Neural crest cell (in vitro differentiated cells): Measurements from ENCODE around the gene MYOM1. TPM values are rescaled to one million over a fixed set of nuclear protein-coding genes. Genes with fewer than 3 reads are reported as not detected.

Experiments
- DNase-seq: peaks from one replicate; pipeline ENCODE4 v3.0.0; 2021; ENCODE audit warnings: low read depth, mixed read lengths, low spot score
- H3K27ac Mint-ChIP-seq: one replicate; pipeline ENCODE4 v1.8.0; 2021; ENCODE audit warnings: mild to moderate bottlenecking, mixed read lengths; ENCODE audit not compliant: unreplicated experiment
- H3K27me3 Mint-ChIP-seq: 2 replicates; pipeline ENCODE4 v1.8.0; 2021; ENCODE audit warnings: low read depth, mild to moderate bottlenecking, mixed read lengths
- H3K36me3 Mint-ChIP-seq: 2 replicates; pipeline ENCODE4 v1.8.0; 2021; ENCODE audit warnings: low read depth, mild to moderate bottlenecking, mixed read lengths
- H3K4me1 Mint-ChIP-seq: 2 replicates; pipeline ENCODE4 v1.8.0; 2021; ENCODE audit warnings: mixed read lengths
- H3K4me3 Mint-ChIP-seq: one replicate; pipeline ENCODE4 v1.8.0; 2021; ENCODE audit warnings: mild to moderate bottlenecking, mixed read lengths
- H3K9me3 Mint-ChIP-seq: 2 replicates; pipeline ENCODE4 v1.8.0; 2021; ENCODE audit warnings: mixed read lengths
- total RNA-seq: library from RNA; stranded (reverse); gene quantifications from 2 replicates; pipeline ENCODE4 v1.2.1, GENCODE V29; 2021
- TF ChIP-seq, protein P1 (sequence below): fragments of 200-600 bp; sonication (generic); conservative IDR thresholded peaks from 2 replicates; pipeline ENCODE4 v1.5.0; 2021; ENCODE audit warnings: antibody characterized with exemption, mild to moderate bottlenecking

Gene MYOM1
- total RNA-seq, 1 donor from 2014 or later: 0.89 TPM

DNA sequence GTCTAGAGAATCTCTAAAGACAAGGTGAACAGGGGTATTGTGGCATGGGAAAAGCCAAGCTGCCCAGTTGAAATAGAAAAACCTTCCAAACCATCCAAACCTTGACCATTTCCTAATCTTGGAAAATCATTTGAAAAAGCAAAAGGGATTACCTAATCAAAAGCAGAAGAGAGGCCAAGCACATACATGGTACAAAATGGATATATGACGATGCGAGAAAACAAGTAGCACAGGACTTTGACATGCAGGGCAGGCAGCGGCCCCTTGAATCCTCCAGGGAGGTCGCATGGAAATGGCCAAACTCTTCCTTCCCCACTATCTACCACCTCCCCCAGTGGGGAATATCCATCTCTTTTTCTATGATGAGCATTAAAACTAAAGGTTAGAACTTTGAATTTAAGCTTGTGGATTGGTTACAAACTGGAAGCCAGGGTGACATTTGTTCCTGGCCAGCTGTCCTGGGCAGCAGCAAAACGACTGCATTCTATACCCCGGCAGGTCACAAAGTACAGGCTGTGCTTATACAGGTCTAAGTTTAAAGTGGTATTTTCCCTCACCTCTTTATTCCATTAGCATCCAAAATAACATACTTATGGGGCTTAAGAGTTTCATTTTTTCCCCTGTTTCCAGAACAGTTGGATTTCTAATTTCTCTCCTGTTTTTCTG lies 24.7 kb downstream of the MYOM1 start:
- Mint-ChIP-seq H3K36me3 (no peaks in the 10 kb centered on the region), H3K4me1 (no peaks in the 10 kb centered on the region)
- TF ChIP-seq, protein P1, sequence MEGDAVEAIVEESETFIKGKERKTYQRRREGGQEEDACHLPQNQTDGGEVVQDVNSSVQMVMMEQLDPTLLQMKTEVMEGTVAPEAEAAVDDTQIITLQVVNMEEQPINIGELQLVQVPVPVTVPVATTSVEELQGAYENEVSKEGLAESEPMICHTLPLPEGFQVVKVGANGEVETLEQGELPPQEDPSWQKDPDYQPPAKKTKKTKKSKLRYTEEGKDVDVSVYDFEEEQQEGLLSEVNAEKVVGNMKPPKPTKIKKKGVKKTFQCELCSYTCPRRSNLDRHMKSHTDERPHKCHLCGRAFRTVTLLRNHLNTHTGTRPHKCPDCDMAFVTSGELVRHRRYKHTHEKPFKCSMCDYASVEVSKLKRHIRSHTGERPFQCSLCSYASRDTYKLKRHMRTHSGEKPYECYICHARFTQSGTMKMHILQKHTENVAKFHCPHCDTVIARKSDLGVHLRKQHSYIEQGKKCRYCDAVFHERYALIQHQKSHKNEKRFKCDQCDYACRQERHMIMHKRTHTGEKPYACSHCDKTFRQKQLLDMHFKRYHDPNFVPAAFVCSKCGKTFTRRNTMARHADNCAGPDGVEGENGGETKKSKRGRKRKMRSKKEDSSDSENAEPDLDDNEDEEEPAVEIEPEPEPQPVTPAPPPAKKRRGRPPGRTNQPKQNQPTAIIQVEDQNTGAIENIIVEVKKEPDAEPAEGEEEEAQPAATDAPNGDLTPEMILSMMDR: no peak

GRCh38 chr18:3193331-3193730 lies 26.4 kb downstream of the MYOM1 start:
- TF ChIP-seq, protein P1: no peak
- Mint-ChIP-seq H3K36me3 (no peaks in the 10 kb centered on the region), H3K27ac (no peak overlapping the region), H3K4me1 (no peaks in the 10 kb centered on the region), H3K9me3 (peaks cover 3% of the 10 kb centered on the region), H3K4me3 (no peak overlapping the region), H3K27me3 (no peaks in the 10 kb centered on the region)
- DNase-seq: no peak

More for the DNA sequence above, 24.7 kb downstream of the MYOM1 start:
- H3K27ac Mint-ChIP-seq: no peak overlapping the region
- H3K27me3 Mint-ChIP-seq: no peaks in the 10 kb centered on the region
- H3K9me3 Mint-ChIP-seq: no peaks in the 10 kb centered on the region
- DNase-seq: no peak
- no peak overlapping the region for H3K4me3 Mint-ChIP-seq

- Mint-ChIP-seq H3K36me3 (no peaks in the 10 kb centered on the region), H3K9me3 (peaks cover 3% of the 10 kb centered on the region), H3K4me1 (no peaks in the 10 kb centered on the region), H3K4me3 (no peak overlapping the region), H3K27ac (no peak overlapping the region), H3K27me3 (no peaks in the 10 kb centered on the region)
- TF ChIP-seq, protein P1: no peak
- DNase-seq: no peak
Measured at GRCh38 chr18:3192752-3193151, 27.0 kb downstream of the MYOM1 start.

DNA sequence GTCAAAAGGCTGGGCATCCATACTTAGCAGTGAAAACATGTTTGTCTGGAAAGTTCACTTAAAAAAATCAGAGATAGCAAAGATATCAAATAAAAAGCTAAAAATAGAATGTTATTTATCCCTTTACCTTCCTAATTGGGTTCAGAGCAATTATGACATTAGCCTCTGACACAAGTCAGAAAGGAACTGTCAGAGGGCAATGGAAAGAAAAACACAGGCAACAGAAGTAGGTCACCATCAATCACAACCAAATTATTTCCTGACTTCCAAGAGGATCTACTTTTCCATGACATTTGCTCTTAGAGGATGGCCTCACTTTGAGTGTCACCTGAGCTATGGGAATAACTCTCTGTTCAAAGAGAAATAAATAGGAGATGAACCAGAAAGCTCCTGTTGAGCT lies 27.5 kb downstream of the MYOM1 start:
- no peak overlapping the region for H3K27ac Mint-ChIP-seq
- H3K4me1 Mint-ChIP-seq: no peaks in the 10 kb centered on the region
- DNase-seq: no peak
- TF ChIP-seq, protein P1: no peak
- H3K36me3 Mint-ChIP-seq: no peaks in the 10 kb centered on the region
- no peak overlapping the region for H3K4me3 Mint-ChIP-seq
- H3K27me3 Mint-ChIP-seq: no peaks in the 10 kb centered on the region
- peaks cover 3% of the 10 kb centered on the region for H3K9me3 Mint-ChIP-seq

DNA sequence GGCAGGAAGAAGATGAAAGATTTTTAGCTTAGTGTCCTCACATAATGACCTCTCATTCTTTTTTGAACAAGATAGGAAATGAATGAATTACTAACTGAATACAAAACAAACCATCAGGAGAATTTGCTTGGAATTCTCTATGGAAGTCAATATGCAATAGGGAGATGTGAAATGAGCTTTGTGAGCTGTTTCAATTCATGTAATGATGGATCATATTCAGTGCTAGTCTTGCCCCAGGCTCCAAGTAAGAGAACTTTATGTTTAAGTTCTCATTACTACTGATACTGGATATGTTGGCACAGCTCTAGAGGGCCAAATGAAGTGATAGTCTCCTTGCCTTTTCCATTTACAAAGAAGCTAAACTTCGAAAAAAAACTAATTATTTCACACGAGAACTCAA lies 29.2 kb downstream of the MYOM1 start:
- no peak for DNase-seq
- TF ChIP-seq, protein P1: no peak
- H3K4me3 Mint-ChIP-seq: no peak overlapping the region
- H3K27ac Mint-ChIP-seq: no peak overlapping the region
- H3K4me1 Mint-ChIP-seq: no peaks in the 10 kb centered on the region
- H3K27me3 Mint-ChIP-seq: no peaks in the 10 kb centered on the region
- peaks cover 3% of the 10 kb centered on the region for H3K9me3 Mint-ChIP-seq
- no peaks in the 10 kb centered on the region for H3K36me3 Mint-ChIP-seq
